ENCODE data around the gene TSEN15.

TSEN15 gene

GRCh38 chr1:184101571-184101970 lies 50.0 kb downstream of the TSEN15 start:
- DNase-seq = no peak

DNA sequence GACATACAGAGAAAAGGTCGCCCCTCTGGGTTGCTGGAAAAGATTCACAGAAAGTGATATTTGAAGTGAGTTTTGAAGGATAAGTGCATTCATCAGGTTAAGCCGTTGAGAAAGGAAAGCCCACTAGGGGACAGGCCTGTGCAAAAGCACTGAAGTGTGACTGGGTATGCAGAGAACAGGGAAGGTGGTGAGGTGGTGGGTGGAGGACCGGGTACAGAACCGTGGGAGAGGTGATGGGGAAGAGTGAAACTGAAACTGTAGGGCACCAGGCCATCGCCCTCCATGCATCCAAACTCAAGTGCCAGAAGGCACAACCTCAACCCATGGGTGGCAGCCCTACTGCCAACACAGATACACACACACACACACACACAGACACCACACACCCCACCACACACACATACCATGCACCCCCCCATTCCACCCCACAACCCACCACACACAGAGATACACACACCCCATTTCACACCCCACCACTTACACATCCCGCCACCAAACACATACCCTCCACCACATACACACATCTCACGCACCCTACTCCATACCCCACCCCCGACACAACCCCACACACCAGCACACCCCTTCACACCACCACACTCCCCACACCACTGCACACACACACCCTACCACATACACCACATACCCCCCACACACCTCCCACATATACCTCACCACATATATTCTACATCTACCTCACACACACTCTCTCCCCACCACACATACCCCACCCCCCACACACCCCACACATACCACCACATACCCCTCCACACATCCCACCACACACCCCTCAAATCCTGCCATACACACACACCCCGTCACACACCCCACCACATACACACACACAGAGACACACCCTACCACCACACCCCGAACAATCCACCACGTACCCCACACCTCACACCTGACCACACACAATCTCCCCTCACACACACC lies 59.0 kb downstream of the TSEN15 start:
- DNase-seq = peak in 1 of 4 experiments; percentile 12

DNA sequence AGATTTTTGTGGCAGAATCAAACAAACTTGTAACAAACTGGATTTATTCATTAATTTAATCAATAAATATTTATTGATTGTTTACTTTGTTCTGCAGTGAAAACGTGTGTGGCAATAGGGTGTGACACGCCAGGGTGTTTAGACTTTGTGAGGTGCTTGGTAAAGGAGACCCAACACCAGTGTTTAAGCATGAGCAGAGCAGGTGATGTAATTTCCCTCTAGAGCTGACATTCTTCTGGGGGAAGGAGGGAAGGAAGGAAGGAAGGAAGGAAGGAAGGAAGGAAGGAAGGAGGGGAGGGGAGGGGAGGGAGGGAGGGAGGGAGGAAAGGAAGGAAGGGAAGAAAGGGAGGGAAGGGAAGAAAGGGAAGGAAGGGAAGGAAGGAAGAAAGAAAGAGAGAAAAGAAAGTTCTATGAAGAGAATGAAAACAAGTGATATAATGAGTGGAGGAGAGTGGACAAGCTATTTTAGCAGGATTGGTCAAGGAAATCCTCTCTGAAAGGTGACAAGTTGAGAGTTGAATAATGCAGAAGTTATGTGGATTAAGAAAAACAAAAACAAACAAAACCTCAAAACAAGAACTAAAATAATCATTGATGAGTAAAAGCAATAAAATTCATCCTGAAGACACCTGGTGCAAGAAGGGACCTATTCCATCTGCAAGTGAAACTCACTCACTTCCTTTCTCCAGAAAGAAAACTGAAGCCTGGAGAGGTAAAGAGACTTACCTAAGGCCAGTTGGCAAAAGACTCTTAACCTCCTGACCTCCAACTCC lies 60.8 kb downstream of the TSEN15 start:
- no peak for DNase-seq

GRCh38 chr1:184113251-184113650 lies 61.7 kb downstream of the TSEN15 start:
- DNase-seq = no peak

DNA sequence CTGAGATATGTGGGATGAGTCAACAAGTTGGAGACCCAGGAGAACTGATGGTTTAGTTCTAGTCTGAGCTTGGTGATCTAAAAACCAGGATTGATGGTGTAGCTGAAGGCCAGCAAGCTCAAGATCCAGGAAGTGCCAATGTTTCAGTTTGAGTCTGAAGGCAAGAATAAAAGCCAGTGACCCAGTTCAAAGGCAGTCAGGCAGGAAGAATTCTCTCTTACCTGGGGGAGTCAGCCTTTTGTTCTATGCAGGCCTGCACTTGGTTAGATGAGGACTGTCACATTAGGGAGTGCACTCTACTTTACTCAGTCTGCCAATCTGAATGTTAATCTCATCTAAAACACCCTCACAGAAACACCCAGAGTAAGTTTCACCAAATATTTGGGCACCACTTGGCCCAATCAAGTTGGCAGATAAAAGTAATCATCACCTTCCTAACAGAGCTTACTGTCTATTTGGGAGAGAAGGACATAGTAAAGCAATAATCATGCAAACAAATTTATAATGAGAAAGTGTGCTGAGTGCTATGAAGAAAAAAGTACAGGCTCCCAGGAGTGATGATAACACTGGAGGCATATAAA lies 63.4 kb downstream of the TSEN15 start:
- DNase-seq = no peak

DNA sequence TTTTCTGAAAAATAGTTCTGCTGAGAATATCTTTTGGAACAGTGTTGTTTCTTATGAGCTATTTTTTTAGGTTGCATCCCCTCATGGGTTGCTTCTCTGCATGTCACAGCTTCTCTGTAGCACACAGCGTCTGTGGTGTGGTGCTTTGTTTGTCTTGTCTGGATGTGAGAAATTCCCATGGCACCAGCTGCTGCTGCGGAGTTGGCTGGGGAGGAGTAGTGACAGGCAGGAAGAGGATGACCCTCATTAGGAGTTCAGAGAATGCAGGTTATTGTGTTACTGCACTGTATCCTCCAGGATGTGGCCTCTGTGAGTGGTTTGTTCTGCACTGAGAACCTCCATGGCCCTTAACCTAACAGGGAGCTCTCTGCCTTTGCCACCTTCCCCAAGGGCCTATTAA lies 64.8 kb downstream of the TSEN15 start:
- DNase-seq = no peak

GRCh38 chr1:184118046-184118445 lies 66.5 kb downstream of the TSEN15 start:
- peak in 2 of 4 experiments; percentile 3 to 16 for DNase-seq
